Measurements from ENCODE around the gene ABCC1. TPM values are rescaled to one million over a fixed set of nuclear protein-coding genes. Genes with fewer than 3 reads are reported as not detected.
"Not testable (repeated sequence)": the region's sequence is repeated elsewhere in the genome, so short reads cannot be mapped to it uniquely, and the experiment has no call there.

Gene ABCC1
- total RNA-seq, 1 donor from 2014 or later: 38.7 TPM

DNA sequence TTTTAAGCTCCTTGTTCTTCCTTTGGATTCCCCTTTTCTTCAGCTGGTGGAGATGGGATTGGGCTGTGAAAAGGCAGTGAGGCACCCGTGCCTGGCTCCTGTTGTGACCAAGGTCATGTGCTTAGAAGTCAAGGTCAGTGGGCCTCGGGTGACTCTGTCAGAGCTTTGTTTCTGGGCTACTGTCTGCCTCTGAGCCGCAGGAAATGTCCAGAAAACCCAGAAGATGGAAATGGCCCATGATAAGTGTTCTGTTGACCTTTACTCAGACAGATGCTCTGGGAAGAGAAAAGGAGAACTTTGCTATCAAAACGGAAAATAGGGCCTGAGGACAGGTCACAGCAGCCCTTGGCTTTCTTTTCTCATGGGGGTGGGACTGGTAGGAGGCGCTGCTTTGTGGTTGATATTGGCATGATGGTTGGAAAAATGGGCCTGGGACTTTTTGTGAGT, 2.9 kb downstream of the ABCC1 start:
- Mint-ChIP-seq H3K36me3 (ENCODE audit: low read depth) (no peaks in the 10 kb centered on the region), H3K4me1 (peaks cover 27% of the 10 kb centered on the region), H3K4me3 (peak overlapping the region; percentile 81), H3K27ac (ENCODE audit: unreplicated experiment) (no peak overlapping the region), H3K9me3 (no peaks in the 10 kb centered on the region), H3K27me3 (ENCODE audit: low read depth) (peaks cover 2% of the 10 kb centered on the region)
- TF ChIP-seq, protein P1, sequence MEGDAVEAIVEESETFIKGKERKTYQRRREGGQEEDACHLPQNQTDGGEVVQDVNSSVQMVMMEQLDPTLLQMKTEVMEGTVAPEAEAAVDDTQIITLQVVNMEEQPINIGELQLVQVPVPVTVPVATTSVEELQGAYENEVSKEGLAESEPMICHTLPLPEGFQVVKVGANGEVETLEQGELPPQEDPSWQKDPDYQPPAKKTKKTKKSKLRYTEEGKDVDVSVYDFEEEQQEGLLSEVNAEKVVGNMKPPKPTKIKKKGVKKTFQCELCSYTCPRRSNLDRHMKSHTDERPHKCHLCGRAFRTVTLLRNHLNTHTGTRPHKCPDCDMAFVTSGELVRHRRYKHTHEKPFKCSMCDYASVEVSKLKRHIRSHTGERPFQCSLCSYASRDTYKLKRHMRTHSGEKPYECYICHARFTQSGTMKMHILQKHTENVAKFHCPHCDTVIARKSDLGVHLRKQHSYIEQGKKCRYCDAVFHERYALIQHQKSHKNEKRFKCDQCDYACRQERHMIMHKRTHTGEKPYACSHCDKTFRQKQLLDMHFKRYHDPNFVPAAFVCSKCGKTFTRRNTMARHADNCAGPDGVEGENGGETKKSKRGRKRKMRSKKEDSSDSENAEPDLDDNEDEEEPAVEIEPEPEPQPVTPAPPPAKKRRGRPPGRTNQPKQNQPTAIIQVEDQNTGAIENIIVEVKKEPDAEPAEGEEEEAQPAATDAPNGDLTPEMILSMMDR (conservative IDR thresholded peaks at IDR 0.05): no peak
- DNase-seq (ENCODE audit: low read depth, low spot score): no peak

GRCh38 chr16:15953477-15953876, 4.1 kb downstream of the ABCC1 start:
- no peaks in the 10 kb centered on the region for H3K36me3 Mint-ChIP-seq (ENCODE audit: low read depth)
- no peaks in the 10 kb centered on the region for H3K9me3 Mint-ChIP-seq
- H3K4me3 Mint-ChIP-seq: peak overlapping the region; percentile 68
- peaks cover 2% of the 10 kb centered on the region for H3K27me3 Mint-ChIP-seq (ENCODE audit: low read depth)
- TF ChIP-seq, protein P1 (conservative IDR thresholded peaks at IDR 0.05): no peak
- H3K27ac Mint-ChIP-seq (ENCODE audit: unreplicated experiment): peak overlapping the region; percentile 6
- no peak for DNase-seq (ENCODE audit: low read depth, low spot score)
- peaks cover 27% of the 10 kb centered on the region for H3K4me1 Mint-ChIP-seq

GRCh38 chr16:15953929-15954813, 4.8 kb downstream of the ABCC1 start:
- no peaks in the 10 kb centered on the region for H3K27me3 Mint-ChIP-seq (ENCODE audit: low read depth)
- TF ChIP-seq, protein P1 (conservative IDR thresholded peaks at IDR 0.05): no peak
- H3K27ac Mint-ChIP-seq (ENCODE audit: unreplicated experiment): no peak overlapping the region
- H3K4me3 Mint-ChIP-seq: peak overlapping the region; percentile 56
- peaks cover 28% of the 10 kb centered on the region for H3K4me1 Mint-ChIP-seq
- DNase-seq (ENCODE audit: low read depth, low spot score): no peak
- no peaks in the 10 kb centered on the region for H3K36me3 Mint-ChIP-seq (ENCODE audit: low read depth)
- H3K9me3 Mint-ChIP-seq: no peaks in the 10 kb centered on the region

DNA sequence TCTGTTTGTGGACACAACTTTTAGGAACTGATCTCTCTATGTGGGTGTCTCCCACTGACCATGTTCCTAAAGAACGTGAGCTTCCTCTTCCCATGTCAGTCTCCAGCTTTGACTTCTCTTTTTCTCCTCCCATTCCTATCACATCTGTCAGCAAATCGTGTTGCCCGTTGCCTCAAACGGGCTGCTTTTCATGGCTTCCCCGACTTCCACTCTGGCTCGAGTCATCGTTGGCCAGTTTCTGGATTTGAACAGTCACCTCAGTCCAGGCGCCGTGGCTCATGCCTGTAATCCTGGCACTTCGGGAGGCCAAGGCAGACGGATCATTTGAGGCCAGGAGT, 5.4 kb downstream of the ABCC1 start:
- H3K36me3 Mint-ChIP-seq (ENCODE audit: low read depth): no peaks in the 10 kb centered on the region
- H3K27ac Mint-ChIP-seq (ENCODE audit: unreplicated experiment): peak overlapping the region; percentile 93
- DNase-seq (ENCODE audit: low read depth, low spot score): no peak
- no peaks in the 10 kb centered on the region for H3K9me3 Mint-ChIP-seq
- TF ChIP-seq, protein P1 (conservative IDR thresholded peaks at IDR 0.05): no peak
- H3K27me3 Mint-ChIP-seq (ENCODE audit: low read depth): no peaks in the 10 kb centered on the region
- peaks cover 28% of the 10 kb centered on the region for H3K4me1 Mint-ChIP-seq
- H3K4me3 Mint-ChIP-seq: peak overlapping the region; percentile 56

DNA sequence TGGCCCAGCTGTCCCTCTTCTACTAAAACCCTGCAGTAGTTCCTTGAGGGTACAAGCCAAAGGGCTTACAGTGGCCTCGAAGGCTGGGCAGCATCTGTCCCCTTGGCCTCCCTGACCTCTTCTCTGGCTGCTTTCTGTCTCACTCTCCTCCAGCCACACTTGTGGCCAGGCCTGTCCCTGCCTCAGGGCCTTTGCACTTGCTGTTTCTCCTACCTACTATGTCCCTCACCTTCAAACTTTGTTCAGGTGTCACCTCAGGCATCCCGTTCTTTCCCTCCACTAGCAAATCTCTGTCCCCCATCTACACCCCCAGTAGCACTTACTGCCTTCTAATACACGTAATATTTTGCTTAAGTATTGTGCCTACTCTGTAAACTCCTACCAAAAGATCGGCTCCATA, 6.0 kb downstream of the ABCC1 start:
- TF ChIP-seq, protein P1 (conservative IDR thresholded peaks at IDR 0.05): no peak
- H3K36me3 Mint-ChIP-seq (ENCODE audit: low read depth): peaks cover 2% of the 10 kb centered on the region
- no peak for DNase-seq (ENCODE audit: low read depth, low spot score)
- no peak overlapping the region for H3K27ac Mint-ChIP-seq (ENCODE audit: unreplicated experiment)
- H3K4me1 Mint-ChIP-seq: peaks cover 25% of the 10 kb centered on the region
- H3K9me3 Mint-ChIP-seq: no peaks in the 10 kb centered on the region
- H3K4me3 Mint-ChIP-seq: peak overlapping the region; percentile 5
- H3K27me3 Mint-ChIP-seq (ENCODE audit: low read depth): no peaks in the 10 kb centered on the region

DNA sequence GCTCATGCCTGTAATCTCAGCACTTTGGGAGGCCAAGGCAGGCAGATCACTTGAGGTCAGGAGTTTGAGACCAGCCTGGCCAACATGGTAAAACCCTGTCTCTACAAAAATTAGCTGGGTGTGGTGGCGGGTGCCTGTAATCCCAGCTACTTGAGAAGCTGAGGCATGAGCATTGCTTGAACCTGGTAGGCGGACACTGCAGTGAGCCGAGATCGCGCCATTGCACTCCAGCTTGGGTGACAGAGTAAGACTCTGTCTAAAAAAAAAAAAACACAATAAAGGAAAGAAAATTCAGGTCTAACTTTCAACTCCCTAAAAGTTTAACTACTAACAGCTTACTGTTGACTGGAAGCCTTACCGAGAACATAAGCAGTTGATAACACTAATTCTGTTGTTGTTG, 6.7 kb downstream of the ABCC1 start:
- H3K36me3 Mint-ChIP-seq (ENCODE audit: low read depth); DNase-seq (ENCODE audit: low read depth, low spot score); H3K27ac Mint-ChIP-seq (ENCODE audit: unreplicated experiment); H3K27me3 Mint-ChIP-seq (ENCODE audit: low read depth); H3K9me3 Mint-ChIP-seq; H3K4me3 Mint-ChIP-seq: not testable (repeated sequence)
- H3K4me1 Mint-ChIP-seq: peaks cover 21% of the 10 kb centered on the region

Measured in neural crest cell (in vitro differentiated cells).